IMR-90 (cell line): ENCODE measurements around the gene C17orf67. TPM values are rescaled to one million over a fixed set of nuclear protein-coding genes. Genes with fewer than 3 reads are reported as not detected.
A peak's percentile ranks its signal among the peaks of the same experiment; 100 is the strongest.

Experiments
- ATAC-seq: fragments of 200-7000 bp; cut with Tn5 transposase; 2 replicates; pipeline ENCODE4 v1.9.1; 2020; ENCODE audit warnings: low read depth, mild to moderate bottlenecking, moderate library complexity
- BruUV-seq: library from RNA; stranded (reverse); fragments of 400-500 nt; replicated peaks from 2 replicates; lab custom pipeline; 2021; lab: Mats Ljungman, UMichigan
- CTCF ChIA-PET: fragments of 300-600 bp; formaldehyde crosslinking; extraction: SDS; loops from one replicate; lab custom pipeline; 2021; ENCODE audit warnings: antibody characterized with exemption; lab: Yijun Ruan, JAX
- POLR2A ChIA-PET: fragments of 300-600 bp; sonication (Branson Sonifier 250); formaldehyde crosslinking; loops from one replicate; lab custom pipeline; 2022; ENCODE audit warnings: antibody characterized with exemption; ENCODE audit not compliant: unreplicated experiment; lab: Charles Lee
- DNase-seq: peaks from one replicate; pipeline ENCODE4 v3.0.0; 2013
- H2AFZ ChIP-seq: replicated peaks from 2 replicates; pipeline ENCODE3; 2013; ENCODE audit warnings: low read length, mild to moderate bottlenecking; ENCODE audit not compliant: poor library complexity
- H2AK5ac ChIP-seq: 2 replicates; pipeline ENCODE4 v1.6.1; 2013; ENCODE audit warnings: low read depth, low read length, inconsistent platforms
- H2AK9ac ChIP-seq: replicated peaks from 2 replicates; pipeline ENCODE3; 2013; ENCODE audit warnings: mild to moderate bottlenecking, low read depth, low read length, moderate library complexity; ENCODE audit not compliant: poor library complexity
- H2BK120ac ChIP-seq: 2 replicates; pipeline ENCODE4 v1.6.1; 2013; ENCODE audit warnings: low read depth, low read length, inconsistent platforms
- H2BK15ac ChIP-seq: 3 replicates; pipeline ENCODE4 v1.6.1; 2013; ENCODE audit warnings: low read depth, low read length, inconsistent platforms
- H2BK20ac ChIP-seq: 2 replicates; pipeline ENCODE4 v1.6.1; 2013; ENCODE audit warnings: low read depth, mild to moderate bottlenecking, inconsistent platforms, low read length, moderate library complexity
- H2BK5ac ChIP-seq: 2 replicates; pipeline ENCODE4 v1.6.1; 2013; ENCODE audit warnings: mild to moderate bottlenecking, low read depth, low read length, inconsistent platforms; ENCODE audit not compliant: poor library complexity, severe bottlenecking
- H3K14ac ChIP-seq: replicated peaks from 2 replicates; pipeline ENCODE4 v1.6.1; 2013; ENCODE audit warnings: low read depth, low read length, inconsistent platforms
- H3K18ac ChIP-seq: 2 replicates; pipeline ENCODE4 v1.6.1; 2013; ENCODE audit warnings: low read depth, low read length, control low read depth
- H3K23ac ChIP-seq: 2 replicates; pipeline ENCODE4 v1.6.1; 2013; ENCODE audit warnings: low read depth, low read length, inconsistent platforms
- H3K27ac ChIP-seq: 2 replicates; pipeline ENCODE4 v1.5.1; 2013; ENCODE audit warnings: mild to moderate bottlenecking, control low read depth, low read length; ENCODE audit not compliant: insufficient read depth
- H3K27me3 ChIP-seq: 2 replicates; pipeline ENCODE4 v1.6.1; 2013; ENCODE audit warnings: low read length; ENCODE audit not compliant: control insufficient read depth, insufficient read depth
- H3K36me3 ChIP-seq: 2 replicates; pipeline ENCODE4 v1.6.1; 2013; ENCODE audit warnings: low read length, mixed read lengths; ENCODE audit not compliant: control insufficient read depth, insufficient read depth
- H3K4ac ChIP-seq: 2 replicates; pipeline ENCODE4 v1.6.1; 2013; ENCODE audit warnings: low read depth, low read length, inconsistent platforms
- H3K4me1 ChIP-seq: 2 replicates; pipeline ENCODE4 v1.6.1; 2013; ENCODE audit warnings: low read length, mixed read lengths; ENCODE audit not compliant: control insufficient read depth, insufficient read depth
- H3K4me2 ChIP-seq: 2 replicates; pipeline ENCODE4 v1.6.1; 2013; ENCODE audit warnings: low read depth, mild to moderate bottlenecking, control low read depth, low read length, moderate library complexity
- H3K4me3 ChIP-seq: 2 replicates; pipeline ENCODE4 v1.5.1; 2013; ENCODE audit warnings: low read depth, mild to moderate bottlenecking, control low read depth, low read length, moderate library complexity; ENCODE audit not compliant: insufficient read depth
- H3K56ac ChIP-seq: 2 replicates; pipeline ENCODE4 v1.6.1; 2013; ENCODE audit warnings: low read length, inconsistent platforms; ENCODE audit not compliant: insufficient read depth; ENCODE audit errors: extremely low read depth
- H3K79me1 ChIP-seq, 2 experiments: 2 replicates each; pipeline ENCODE4 v1.6.1; 2013; ENCODE audit warnings: low read length in 2 of 2, inconsistent platforms in 1 of 2, low read depth in 1 of 2
- H3K9ac ChIP-seq: 2 replicates; pipeline ENCODE4 v1.6.1; 2013; ENCODE audit warnings: low read depth, low read length, control low read depth
- H3K9me1 ChIP-seq: 2 replicates; pipeline ENCODE4 v1.6.1; 2013; ENCODE audit warnings: low read length, inconsistent platforms; ENCODE audit not compliant: insufficient read depth
- H3K9me3 ChIP-seq: 2 replicates; pipeline ENCODE4 v1.6.1; 2013; ENCODE audit warnings: low read length; ENCODE audit not compliant: control insufficient read depth, insufficient read depth
- H4K20me1 ChIP-seq: 2 replicates; pipeline ENCODE4 v1.6.1; 2013; ENCODE audit warnings: low read length, inconsistent platforms; ENCODE audit not compliant: insufficient read depth
- H4K5ac ChIP-seq: 2 replicates; pipeline ENCODE4 v1.6.1; 2013; ENCODE audit warnings: mild to moderate bottlenecking, low read depth, low read length, control low read depth
- H4K8ac ChIP-seq, 2 experiments: 2 replicates each; pipeline ENCODE4 v1.6.1; 2013; ENCODE audit warnings: low read depth in 2 of 2, low read length in 2 of 2, control low read depth in 1 of 2, inconsistent platforms in 1 of 2
- H4K91ac ChIP-seq: 2 replicates; pipeline ENCODE4 v1.6.1; 2013; ENCODE audit warnings: low read depth, low read length, inconsistent platforms; ENCODE audit not compliant: insufficient read depth
- BHLHE40 ChIP-seq: fragments of 150-350 bp; IDR thresholded peaks from 2 replicates; pipeline ENCODE4 v1.6.1; 2016; ENCODE audit warnings: mild to moderate bottlenecking, low read depth, low read length
- CHD1 ChIP-seq: IDR thresholded peaks from 2 replicates; pipeline ENCODE4 v1.6.1; 2012; ENCODE audit warnings: low read depth, low read length, improper control_type of control experiment
- FOS ChIP-seq: fragments of 150-350 bp; IDR thresholded peaks from 2 replicates; pipeline ENCODE4 v1.6.1; 2016; ENCODE audit warnings: low read depth, low read length
- MAFK ChIP-seq: IDR thresholded peaks from 2 replicates; pipeline ENCODE4 v1.6.1; 2012; ENCODE audit warnings: low read depth, low read length, improper control_type of control experiment
- MAZ ChIP-seq: IDR thresholded peaks from 2 replicates; pipeline ENCODE4 v1.6.1; 2012; ENCODE audit warnings: low read depth, mild to moderate bottlenecking, low read length, improper control_type of control experiment, moderate library complexity, borderline replicate concordance
- MXI1 ChIP-seq: IDR thresholded peaks from 2 replicates; pipeline ENCODE4 v1.6.1; 2012; ENCODE audit warnings: low read depth, mild to moderate bottlenecking, low read length, moderate library complexity, borderline replicate concordance
- NFE2L2 ChIP-seq: fragments of 150-350 bp; IDR thresholded peaks from 2 replicates; pipeline ENCODE4 v1.6.1; 2016; ENCODE audit warnings: low read depth, mild to moderate bottlenecking, low read length
- POLR2A ChIP-seq: IDR thresholded peaks from 2 replicates; pipeline ENCODE4 v1.6.1; 2012; ENCODE audit warnings: mild to moderate bottlenecking, low read depth, low read length
- RAD21 ChIP-seq: IDR thresholded peaks from 2 replicates; pipeline ENCODE4 v1.6.1; 2012; ENCODE audit warnings: low read length, improper control_type of control experiment
- RCOR1 ChIP-seq: IDR thresholded peaks from 2 replicates; pipeline ENCODE4 v1.6.1; 2012; ENCODE audit warnings: mild to moderate bottlenecking, low read length, improper control_type of control experiment; ENCODE audit not compliant: insufficient replicate concordance
- RFX5 ChIP-seq: IDR thresholded peaks from 2 replicates; pipeline ENCODE4 v1.8.0; 2012; ENCODE audit warnings: low read depth, mild to moderate bottlenecking, low read length, moderate library complexity
- SMC3 ChIP-seq: fragments of 150-350 bp; IDR thresholded peaks from 2 replicates; pipeline ENCODE4 v1.6.1; 2016; ENCODE audit warnings: low read depth, mild to moderate bottlenecking, antibody characterized with exemption, low read length, moderate library complexity
- WGBS, 2 experiments: methylation state at CpG; one replicate each; pipeline versions ENCODE4 v1.1.5 to v1.1.7; 2013; ENCODE audit warnings: missing lambda C conversion rate in 2 of 2; ENCODE audit not compliant: insufficient read length in 1 of 2; ENCODE audit errors: extremely low coverage in 2 of 2; 5-methylcytosine and 5-hydroxymethylcytosine counted together
- dilution Hi-C: fragments of 300-500 bp; cut with HindIII; formaldehyde crosslinking; loops from one replicate; pipeline ENCODE4 v1.14.3; 2018; ENCODE audit warnings: low sequenced_read_pairs; ENCODE audit not compliant: unreplicated experiment
- in situ Hi-C: fragments of 300-500 bp; cut with MboI; formaldehyde crosslinking; loops from 3 replicates; pipeline ENCODE4 v1.14.3; 2019; ENCODE audit warnings: low sequenced_read_pairs, inconsistent platforms, mixed read lengths
- intact Hi-C: fragments of 100-400 bp; cut with micrococcal nuclease; formaldehyde crosslinking; loops from 2 replicates; pipeline ENCODE4 v1.10.0; 2022
- polyA plus RNA-seq, 3 experiments: library from polyadenylated mRNA; depleted of rRNA; stranded (reverse); fragments of >200 nt; gene quantifications; 2 replicates each; pipeline ENCODE4 v1.2.3, GENCODE V29; 2012; ENCODE audit warnings: low replicate concordance in 1 of 3
- total RNA-seq: library from RNA; depleted of rRNA; stranded (reverse); fragments of >200 nt; gene quantifications from 2 replicates; pipeline ENCODE4 v1.2.3, GENCODE V29; 2012
- TF ChIP-seq, protein P1 (sequence below): fragments of 150-350 bp; IDR thresholded peaks from 2 replicates; pipeline ENCODE4 v1.6.1; 2017; ENCODE audit warnings: mild to moderate bottlenecking, antibody characterized with exemption, low read length, low read depth

The C17orf67 gene
- total and polyA plus RNA-seq, 2 of the 4 experiments (the other 2 are of a cell fraction), result 0.18 to 1.1 TPM

DNA sequence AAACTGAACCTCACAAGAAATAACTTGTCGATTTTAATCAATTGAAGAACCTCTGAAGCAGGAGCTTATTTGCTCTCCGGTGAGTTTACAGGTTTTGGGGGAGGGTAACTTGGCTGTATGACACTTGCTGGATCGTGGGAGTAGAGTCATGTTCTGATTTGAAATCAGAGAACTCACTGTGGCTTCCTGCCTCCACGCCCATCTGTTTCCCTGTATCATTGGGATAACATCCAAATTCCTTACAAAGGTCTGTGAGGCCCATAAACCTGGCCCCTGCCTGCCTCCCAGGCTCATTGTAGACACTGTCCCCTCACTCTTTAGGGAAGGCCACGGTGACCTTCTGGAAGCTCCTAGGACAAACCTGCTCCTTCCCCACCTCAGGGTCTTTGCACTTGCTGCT, 48.3 kb downstream of the C17orf67 start:
- Histone ChIP-seq H3K9me3 (no peaks in the 10 kb centered on the region), H3K36me3 (no peaks in the 10 kb centered on the region), H2BK5ac (peak overlapping the region; percentile 7), H3K9me1 (peaks cover 13% of the 10 kb centered on the region), H4K5ac (no peak overlapping the region; the same call in 1 of the 2 replicates), H2AK5ac (peak overlapping the region; percentile 87), H4K91ac (peak overlapping the region; percentile 62), H2AK9ac (peak overlapping the region; percentile 62), H2BK120ac (peak overlapping the region; percentile 77), H4K20me1 (no peaks in the 10 kb centered on the region), H3K4me3 (no peak overlapping the region), H3K79me1 (no peaks in the 10 kb centered on the region), H3K56ac (no peak overlapping the region), H3K18ac (peak overlapping the region; percentile 62), H3K4me2 (no peak overlapping the region), H2BK20ac (peak overlapping the region; percentile 84), H3K4me1 (peaks cover 16% of the 10 kb centered on the region), H2AFZ (peak overlapping the region; percentile 48), H3K4ac (peak overlapping the region; percentile 67), H3K14ac (peak overlapping the region; percentile 42), H2BK15ac (peak overlapping the region; percentile 87; the same call in 2 of the 3 replicates), H4K8ac (peak overlapping the region; percentile 44 to 55), H3K23ac (peak overlapping the region; percentile 10; the same call in 1 of the 2 replicates), H3K27ac (peak overlapping the region; percentile 26; the same call in 1 of the 2 replicates), H3K27me3 (no peaks in the 10 kb centered on the region), H3K9ac (no peak overlapping the region)
- peak; percentile 67 for DNase-seq
- dilution Hi-C loops, result no loop called here
- no peak for TF ChIP-seq MXI1
- TF ChIP-seq POLR2A, result no peak
- TF ChIP-seq, protein P1, sequence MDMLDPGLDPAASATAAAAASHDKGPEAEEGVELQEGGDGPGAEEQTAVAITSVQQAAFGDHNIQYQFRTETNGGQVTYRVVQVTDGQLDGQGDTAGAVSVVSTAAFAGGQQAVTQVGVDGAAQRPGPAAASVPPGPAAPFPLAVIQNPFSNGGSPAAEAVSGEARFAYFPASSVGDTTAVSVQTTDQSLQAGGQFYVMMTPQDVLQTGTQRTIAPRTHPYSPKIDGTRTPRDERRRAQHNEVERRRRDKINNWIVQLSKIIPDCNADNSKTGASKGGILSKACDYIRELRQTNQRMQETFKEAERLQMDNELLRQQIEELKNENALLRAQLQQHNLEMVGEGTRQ, result no peak
- no peak for TF ChIP-seq SMC3
- no peak for TF ChIP-seq BHLHE40
- TF ChIP-seq RFX5, result no peak
- TF ChIP-seq FOS, result no peak
- no peak for TF ChIP-seq CHD1
- no peak for TF ChIP-seq NFE2L2
- TF ChIP-seq RAD21, result no peak
- TF ChIP-seq MAFK, result no peak
- TF ChIP-seq MAZ, result no peak
- no peak for TF ChIP-seq RCOR1
- ChIA-PET POLR2A (no interaction called here), CTCF (no interaction called here)
- intact Hi-C loops, result no loop called here
- no TSS peak for BruUV-seq
- no CpG with 5 or more reads among the region's 5 CpGs for WGBS, 2 experiments
- in situ Hi-C loops, result no loop called here
- 0 out of 2 replicates have a peak, but pooled peaks have one; percentile 9 for ATAC-seq
